Activated naive CD8-positive, alpha-beta T cell treated with anti-CD3 and anti-CD28 coated beads, Interleukin-2, amount 10 ng/mL, durations not matched to agents 7 days and 5 days (primary cell): ENCODE results near the gene ZHX3. TPM values are rescaled to one million over a fixed set of nuclear protein-coding genes. Genes with fewer than 3 reads are reported as not detected.

Source experiments
- ATAC-seq: fragments of 150-1000 bp; cut with Tn5 transposase; one replicate; pipeline ENCODE4 v1.10.0; 2021; ENCODE audit warnings: low read depth, moderate library complexity
- POLR2A ChIA-PET: fragments of 350-600 bp; sonication (Branson Sonifier 250); formaldehyde crosslinking; loops from one replicate; lab custom pipeline; 2021; ENCODE audit warnings: antibody characterized with exemption; lab: Charles Lee
- DNase-seq: peaks from one replicate; pipeline ENCODE4 v3.0.0; 2021
- H3K27ac Mint-ChIP-seq: one replicate; pipeline ENCODE4 v1.8.0; 2022; ENCODE audit warnings: mild to moderate bottlenecking, mixed read lengths
- H3K27me3 Mint-ChIP-seq: one replicate; pipeline ENCODE4 v1.8.0; 2022; ENCODE audit warnings: mild to moderate bottlenecking, moderate library complexity, mixed read lengths
- H3K36me3 Mint-ChIP-seq: one replicate; pipeline ENCODE4 v1.8.0; 2021; ENCODE audit warnings: mild to moderate bottlenecking, mixed read lengths
- H3K4me1 Mint-ChIP-seq: one replicate; pipeline ENCODE4 v1.8.0; 2021; ENCODE audit warnings: mixed read lengths
- H3K4me3 Mint-ChIP-seq: one replicate; pipeline ENCODE4 v1.8.0; 2022; ENCODE audit warnings: mild to moderate bottlenecking, moderate library complexity, mixed read lengths
- H3K9me3 Mint-ChIP-seq: one replicate; pipeline ENCODE4 v1.8.0; 2021; ENCODE audit warnings: mixed read lengths
- total RNA-seq, 2 experiments: library from RNA; stranded (reverse); gene quantifications; one replicate each; pipeline ENCODE4 v1.2.3, GENCODE V29; 2021

The ZHX3 gene
- total RNA-seq, 2 experiments from 2014 or later, result 12.3 to 17.1 TPM

GRCh38 chr20:41183391-41183790 lies 134.1 kb downstream of the ZHX3 start:
- DNase-seq (peak; percentile 12), ATAC-seq (no peak)
- no peaks in the 10 kb centered on the region for H3K9me3 Mint-ChIP-seq
- POLR2A ChIA-PET, result no interaction called here
- H3K4me1 Mint-ChIP-seq, result peaks cover 12% of the 10 kb centered on the region
- no peak overlapping the region for H3K27ac Mint-ChIP-seq
- H3K36me3 Mint-ChIP-seq, result peaks cover 2% of the 10 kb centered on the region
- H3K27me3 Mint-ChIP-seq, result no peaks in the 10 kb centered on the region
- H3K4me3 Mint-ChIP-seq, result no peak overlapping the region

DNA sequence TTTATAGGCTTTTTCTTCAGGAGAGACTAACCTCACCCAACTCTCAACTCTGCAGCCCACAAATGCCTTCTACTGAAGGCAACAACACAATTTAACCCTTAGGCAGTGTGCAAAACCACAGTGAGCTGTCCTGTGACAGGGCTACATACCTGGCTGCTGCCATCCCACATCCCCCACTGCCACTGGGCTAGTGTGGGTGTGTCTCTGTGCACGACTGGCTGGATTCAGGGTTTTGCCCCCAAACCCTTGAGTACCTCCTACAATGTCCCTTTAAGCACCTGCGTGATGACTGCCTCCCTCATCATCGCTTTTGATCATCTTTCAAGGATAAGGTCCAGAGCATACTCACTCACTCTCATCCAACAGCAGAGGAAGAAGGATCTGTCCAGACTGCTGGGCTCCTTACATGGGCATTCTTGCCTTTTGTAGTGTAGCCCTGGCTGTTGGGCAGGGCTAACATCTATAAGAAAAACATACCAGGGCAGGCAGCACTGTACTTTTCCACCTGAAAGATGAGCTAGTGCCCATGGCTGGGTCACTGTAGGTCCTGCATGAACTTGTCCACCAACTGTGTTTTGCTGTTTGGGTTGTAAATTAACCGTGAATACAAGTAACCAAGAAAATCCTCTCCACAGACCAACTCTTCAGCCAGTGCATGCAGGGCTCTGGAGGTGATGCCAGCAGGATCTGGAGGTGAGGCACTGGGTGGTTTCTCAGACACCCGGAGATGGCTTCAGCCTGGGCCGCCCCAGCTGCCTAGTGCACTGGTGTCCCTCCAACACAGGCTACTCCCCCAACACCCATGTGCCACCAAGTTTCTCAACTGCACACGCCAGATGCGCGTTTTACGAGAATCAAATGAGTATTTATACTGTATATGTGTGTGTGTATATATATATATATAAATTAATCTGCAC lies 135.0 kb downstream of the ZHX3 start:
- no peak overlapping the region for H3K4me3 Mint-ChIP-seq
- H3K9me3 Mint-ChIP-seq, result no peaks in the 10 kb centered on the region
- H3K27me3 Mint-ChIP-seq, result no peaks in the 10 kb centered on the region
- H3K27ac Mint-ChIP-seq, result peak overlapping the region; percentile 71
- peaks cover 12% of the 10 kb centered on the region for H3K4me1 Mint-ChIP-seq
- H3K36me3 Mint-ChIP-seq, result peaks cover 2% of the 10 kb centered on the region
- peak; percentile 17 for ATAC-seq
- DNase-seq, result peak; percentile 27
- POLR2A ChIA-PET, result interaction anchor here (1.4 kb wide), 1 partner anchor 9 kb away, joined by 3 read pairs; no protein-coding TSS in a partner anchor

DNA sequence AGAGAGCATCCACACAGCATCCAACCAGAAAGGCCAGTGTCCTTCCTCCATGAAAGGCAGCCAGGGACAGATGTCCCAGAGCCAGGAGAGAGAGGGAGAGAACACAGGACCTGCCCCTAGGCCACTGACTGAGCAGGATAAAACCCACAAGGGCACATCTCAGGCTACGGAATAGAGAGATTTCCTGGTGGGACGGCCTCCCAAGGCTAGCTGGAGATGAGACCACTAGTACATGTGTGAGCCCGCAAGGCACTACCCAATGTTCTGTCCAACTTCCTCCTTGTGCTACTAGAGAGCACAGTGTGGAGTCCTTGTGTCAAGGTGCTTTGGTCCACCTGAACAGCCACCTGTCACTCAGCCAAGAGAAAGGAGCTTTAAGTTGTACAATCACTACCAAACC lies 136.0 kb downstream of the ZHX3 start:
- no peaks in the 10 kb centered on the region for H3K9me3 Mint-ChIP-seq
- no peaks in the 10 kb centered on the region for H3K27me3 Mint-ChIP-seq
- ATAC-seq, result no peak
- peak; percentile 19 for DNase-seq
- peaks cover 3% of the 10 kb centered on the region for H3K36me3 Mint-ChIP-seq
- H3K4me1 Mint-ChIP-seq, result peaks cover 12% of the 10 kb centered on the region
- H3K27ac Mint-ChIP-seq, result peak overlapping the region; percentile 7
- H3K4me3 Mint-ChIP-seq, result no peak overlapping the region
- POLR2A ChIA-PET, result interaction anchor here (1.4 kb wide), 1 partner anchor 8 kb away, joined by 3 read pairs; no protein-coding TSS in a partner anchor

- peaks cover 16% of the 10 kb centered on the region for H3K4me1 Mint-ChIP-seq
- H3K27me3 Mint-ChIP-seq, result no peaks in the 10 kb centered on the region
- ATAC-seq, result no peak
- POLR2A ChIA-PET, result interaction anchor here (1.0 to 1.6 kb wide), 2 partner anchors 13 to 39 kb away, joined by 3 to 4 read pairs; no protein-coding TSS in a partner anchor
- DNase-seq, result peak; percentile 27
- H3K9me3 Mint-ChIP-seq, result no peaks in the 10 kb centered on the region
- peaks cover 6% of the 10 kb centered on the region for H3K36me3 Mint-ChIP-seq
- H3K27ac Mint-ChIP-seq, result peak overlapping the region; percentile 55
- no peak overlapping the region for H3K4me3 Mint-ChIP-seq
Measured at GRCh38 chr20:41180599-41181333, 136.8 kb downstream of the ZHX3 start.

DNA sequence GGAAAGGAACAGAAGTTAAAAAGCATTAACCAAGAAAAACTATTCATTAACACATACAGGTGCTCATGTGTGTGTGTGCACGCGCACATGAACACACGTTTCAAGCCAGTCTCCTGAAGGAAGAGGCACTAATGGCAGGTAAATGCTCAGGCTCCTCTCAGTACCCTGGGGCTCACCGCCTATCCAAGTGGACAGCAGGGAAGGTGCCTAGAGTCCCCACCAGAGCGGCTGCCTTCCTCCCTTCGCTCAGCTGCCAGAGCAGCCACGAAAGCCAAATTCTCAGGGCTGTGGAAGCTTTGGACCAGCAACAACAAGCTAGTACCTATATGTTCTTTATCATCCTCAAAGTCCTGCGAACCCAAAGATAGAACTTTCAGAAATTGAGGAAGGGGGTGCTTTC lies 137.6 kb downstream of the ZHX3 start:
- ATAC-seq (no peak), DNase-seq (peak; percentile 28)
- POLR2A ChIA-PET, result interaction anchor here (1.6 kb wide), 1 partner anchor 39 kb away, joined by 4 read pairs; no protein-coding TSS in a partner anchor
- Mint-ChIP-seq H3K27me3 (no peaks in the 10 kb centered on the region), H3K36me3 (peaks cover 8% of the 10 kb centered on the region), H3K4me1 (peaks cover 19% of the 10 kb centered on the region), H3K4me3 (no peak overlapping the region), H3K27ac (peak overlapping the region; percentile 61), H3K9me3 (no peaks in the 10 kb centered on the region)

GRCh38 chr20:41178904-41179432 lies 138.6 kb downstream of the ZHX3 start:
- H3K9me3 Mint-ChIP-seq, result no peaks in the 10 kb centered on the region
- no peak overlapping the region for H3K4me3 Mint-ChIP-seq
- peaks cover 24% of the 10 kb centered on the region for H3K4me1 Mint-ChIP-seq
- H3K27ac Mint-ChIP-seq, result no peak overlapping the region
- ATAC-seq (no peak), DNase-seq (peak; percentile 27)
- POLR2A ChIA-PET, result interaction anchor here (0.7 kb wide), 1 partner anchor 27 kb away, joined by 3 read pairs; no protein-coding TSS in a partner anchor
- H3K27me3 Mint-ChIP-seq, result no peaks in the 10 kb centered on the region
- peaks cover 13% of the 10 kb centered on the region for H3K36me3 Mint-ChIP-seq

DNA sequence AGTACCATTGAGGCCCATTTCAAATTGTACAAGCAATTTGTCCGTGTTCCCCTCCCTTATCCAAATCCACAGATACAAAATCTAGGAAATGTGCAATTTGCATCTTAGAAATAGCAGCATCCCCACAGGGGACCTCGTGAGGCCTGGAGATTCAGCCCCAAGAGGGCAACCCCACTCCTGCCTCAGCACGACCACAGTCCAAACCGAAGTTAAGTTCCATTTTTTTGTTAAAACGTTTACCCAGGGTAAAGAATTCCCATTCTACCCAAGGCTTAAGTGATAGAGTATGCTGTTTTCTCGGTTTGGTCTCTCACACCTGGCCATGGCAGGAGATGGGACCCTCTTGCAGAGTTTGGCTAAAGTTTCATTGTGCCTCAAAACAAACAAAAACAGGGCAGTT lies 139.0 kb downstream of the ZHX3 start:
- Mint-ChIP-seq H3K27ac (no peak overlapping the region), H3K4me1 (peaks cover 24% of the 10 kb centered on the region), H3K27me3 (no peaks in the 10 kb centered on the region), H3K9me3 (no peaks in the 10 kb centered on the region), H3K36me3 (peaks cover 17% of the 10 kb centered on the region), H3K4me3 (no peak overlapping the region)
- POLR2A ChIA-PET, result no interaction called here
- ATAC-seq (no peak), DNase-seq (no peak)

DNA sequence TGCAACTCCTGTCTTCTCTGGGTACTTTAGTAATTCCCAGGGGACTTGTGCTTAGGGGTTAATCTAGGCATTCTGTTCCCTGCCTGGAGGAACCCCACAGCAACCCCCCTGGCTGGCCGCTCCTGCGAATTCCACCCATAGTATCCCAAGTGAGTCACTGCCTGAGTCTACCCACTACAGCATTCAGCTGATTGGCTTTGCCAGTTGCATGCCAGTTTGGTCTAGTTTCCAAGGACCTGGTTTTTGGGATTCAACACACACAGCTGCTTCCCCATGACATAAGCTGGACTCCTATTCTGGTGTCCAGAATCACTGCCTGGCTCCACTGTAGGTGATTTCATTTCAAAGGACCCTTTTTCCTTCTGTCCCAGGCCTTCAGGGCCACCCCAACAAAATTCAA lies 139.9 kb downstream of the ZHX3 start:
- Mint-ChIP-seq H3K9me3 (no peaks in the 10 kb centered on the region), H3K4me1 (peaks cover 29% of the 10 kb centered on the region), H3K36me3 (peaks cover 17% of the 10 kb centered on the region), H3K27me3 (no peaks in the 10 kb centered on the region), H3K4me3 (no peak overlapping the region), H3K27ac (no peak overlapping the region)
- DNase-seq, result peak; percentile 17
- POLR2A ChIA-PET, result interaction anchor here (0.6 kb wide), 1 partner anchor 40 kb away, joined by 3 read pairs; no protein-coding TSS in a partner anchor
- no peak for ATAC-seq

DNA sequence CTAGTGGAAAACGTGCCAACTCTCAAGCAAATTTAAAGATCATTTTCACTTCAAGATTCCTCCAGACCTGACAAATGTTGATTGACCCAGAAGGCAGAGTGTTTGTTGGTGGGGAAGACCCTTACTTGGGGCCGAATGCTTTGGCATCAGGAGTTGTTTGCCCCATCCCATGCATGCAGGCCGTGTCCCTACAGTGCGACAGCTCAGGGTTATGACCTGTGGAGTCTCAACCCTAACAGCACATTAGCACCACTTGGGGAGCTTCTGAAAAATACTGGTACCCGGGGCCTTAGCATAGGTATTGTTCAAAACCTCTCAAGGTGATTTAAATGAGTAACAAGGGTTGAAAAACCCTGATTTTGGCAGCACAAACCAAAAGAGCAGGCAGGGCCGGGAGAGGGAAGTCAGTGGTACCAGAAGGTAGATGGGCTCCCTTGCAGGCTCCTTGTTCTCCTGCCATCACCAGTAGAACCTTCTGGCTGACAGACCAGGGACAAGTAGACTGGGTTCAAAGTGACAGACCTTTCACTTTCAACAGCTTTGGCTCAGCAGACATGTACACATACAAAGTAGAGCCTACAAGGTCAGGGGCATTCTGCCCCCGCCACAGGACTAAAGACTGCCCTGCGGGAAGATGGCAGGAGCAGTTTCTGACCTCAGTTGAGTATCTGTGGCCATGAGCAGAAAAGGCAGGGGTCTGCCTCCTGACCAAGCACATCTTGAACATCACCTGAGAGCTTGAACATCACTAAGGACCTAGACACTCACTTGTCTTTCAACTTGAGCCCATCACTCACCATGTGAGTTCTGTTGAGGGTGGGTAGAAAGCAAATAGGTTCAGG lies 140.6 kb downstream of the ZHX3 start:
- H3K9me3 Mint-ChIP-seq, result no peaks in the 10 kb centered on the region

DNA sequence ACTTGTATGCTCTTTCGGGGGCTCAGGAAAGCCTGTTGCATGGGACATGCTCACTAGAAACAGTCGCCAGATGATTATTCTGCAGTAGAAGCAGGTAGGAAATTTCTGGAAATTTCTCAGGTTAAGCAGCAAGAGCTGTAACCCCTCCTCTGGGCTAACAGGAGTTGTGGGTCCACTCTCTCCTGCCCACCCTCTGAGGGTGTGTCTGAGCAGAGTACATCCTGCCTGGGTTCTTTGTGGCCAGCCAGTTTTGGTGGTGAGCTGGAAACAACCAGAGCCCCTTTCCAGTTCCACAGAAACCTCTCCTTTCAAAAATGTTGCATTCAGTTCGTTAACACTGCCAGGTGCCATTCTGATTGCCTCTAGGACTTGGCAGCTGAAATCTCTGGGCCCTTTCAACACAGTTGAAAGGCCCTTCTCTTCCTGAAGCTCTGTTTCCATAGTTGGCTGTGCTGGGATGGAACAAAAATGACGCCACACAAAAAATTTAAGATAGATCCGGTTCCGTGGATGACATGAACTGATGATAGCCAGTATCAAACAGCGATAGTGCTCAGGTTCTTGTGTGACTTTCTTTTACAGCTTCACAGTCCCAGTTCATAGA lies 141.7 kb downstream of the ZHX3 start:
- Mint-ChIP-seq H3K9me3 (no peaks in the 10 kb centered on the region), H3K4me1 (peaks cover 23% of the 10 kb centered on the region), H3K36me3 (peaks cover 26% of the 10 kb centered on the region), H3K27ac (peak overlapping the region; percentile 37), H3K4me3 (no peak overlapping the region), H3K27me3 (no peaks in the 10 kb centered on the region)
- POLR2A ChIA-PET, result interaction anchor here (1.0 to 1.6 kb wide), 2 partner anchors 19 to 49 kb away, joined by 3 read pairs; no protein-coding TSS in a partner anchor
- DNase-seq (no peak), ATAC-seq (no peak)

More for the DNA sequence above, 140.6 kb downstream of the ZHX3 start:
- Mint-ChIP-seq H3K27me3 (no peaks in the 10 kb centered on the region), H3K36me3 (peaks cover 19% of the 10 kb centered on the region), H3K4me3 (no peak overlapping the region), H3K4me1 (peaks cover 24% of the 10 kb centered on the region), H3K27ac (peak overlapping the region; percentile 37)
- no peak for DNase-seq
- ATAC-seq, result no peak
- POLR2A ChIA-PET, result interaction anchor here (0.6 kb wide), 1 partner anchor 39 kb away, joined by 3 read pairs; no protein-coding TSS in a partner anchor

- DNase-seq, result no peak
- peaks cover 25% of the 10 kb centered on the region for H3K4me1 Mint-ChIP-seq
- H3K27me3 Mint-ChIP-seq, result no peaks in the 10 kb centered on the region
- ATAC-seq, result no peak
- no peaks in the 10 kb centered on the region for H3K9me3 Mint-ChIP-seq
- POLR2A ChIA-PET, result interaction anchor here (1.0 to 1.6 kb wide), 2 partner anchors 18 to 50 kb away, joined by 3 read pairs; no protein-coding TSS in a partner anchor
- peak overlapping the region; percentile 40 for H3K27ac Mint-ChIP-seq
- no peak overlapping the region for H3K4me3 Mint-ChIP-seq
- peaks cover 32% of the 10 kb centered on the region for H3K36me3 Mint-ChIP-seq
Measured at GRCh38 chr20:41175201-41175651, 142.3 kb downstream of the ZHX3 start.

DNA sequence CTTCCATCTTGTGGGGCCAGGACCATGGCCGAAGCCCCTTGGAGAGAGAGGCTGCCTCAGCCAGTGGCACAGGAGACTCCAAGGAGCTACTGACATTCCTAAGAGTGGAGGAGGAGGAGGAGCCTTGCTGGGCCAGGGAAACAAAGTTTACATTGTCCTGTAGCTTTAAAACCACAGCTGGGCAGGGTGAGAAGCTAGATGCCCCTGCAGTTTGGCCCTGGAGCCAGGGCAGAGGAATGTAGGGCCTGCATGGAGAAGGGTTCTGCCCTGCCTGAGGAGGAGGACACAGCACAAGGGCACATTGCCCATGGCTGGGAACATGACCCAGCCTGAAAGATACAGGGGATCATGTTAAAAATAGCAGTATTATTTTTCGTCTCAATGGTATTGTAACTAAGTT lies 142.7 kb downstream of the ZHX3 start:
- no peak for ATAC-seq
- POLR2A ChIA-PET, result interaction anchor here (1.6 kb wide), 1 partner anchor 50 kb away, joined by 3 read pairs; no protein-coding TSS in a partner anchor
- H3K27me3 Mint-ChIP-seq, result no peaks in the 10 kb centered on the region
- no peak for DNase-seq
- no peaks in the 10 kb centered on the region for H3K9me3 Mint-ChIP-seq
- H3K4me1 Mint-ChIP-seq, result peaks cover 26% of the 10 kb centered on the region
- peaks cover 32% of the 10 kb centered on the region for H3K36me3 Mint-ChIP-seq
- H3K4me3 Mint-ChIP-seq, result no peak overlapping the region
- H3K27ac Mint-ChIP-seq, result peak overlapping the region; percentile 40
